Measurements from ENCODE around the gene PKNOX2. TPM values are rescaled to one million over a fixed set of nuclear protein-coding genes. Genes with fewer than 3 reads are reported as not detected.

PKNOX2 gene
- total and polyA plus RNA-seq, 9 of the 15 experiments (the other 6 are each of a cell fraction or from before 2014, with no cell fraction given) = not detected

DNA sequence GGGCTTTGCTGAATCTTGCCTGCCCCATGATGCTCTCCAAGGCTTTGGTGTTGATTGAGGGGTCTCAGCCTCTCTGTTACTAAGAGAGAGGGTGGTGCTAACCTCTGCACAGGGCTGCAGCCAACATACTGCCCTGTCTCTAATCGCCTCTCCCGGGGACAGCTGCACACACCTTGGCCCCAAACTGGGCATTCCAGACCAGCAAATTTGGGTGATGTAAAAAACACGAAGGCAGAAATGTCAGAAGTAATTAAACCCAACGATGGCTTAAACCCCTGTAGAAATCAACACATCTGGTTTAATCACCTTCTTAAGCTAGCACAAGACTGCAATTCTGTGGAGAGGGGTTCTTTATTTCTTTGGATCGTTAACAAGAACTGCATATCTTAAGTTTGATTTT, 215.0 kb downstream of the PKNOX2 start:
- Histone ChIP-seq H2AFZ (ENCODE audit: low read depth, low read length) (no peak overlapping the region), H3K36me3 (ENCODE audit: control insufficient read depth, insufficient read depth, low read length) (no peaks in the 10 kb centered on the region), H3K27ac (ENCODE audit: extremely low read depth, low read depth, low read length) (no peak overlapping the region), H3K4me2 (ENCODE audit: insufficient read depth, low read length) (no peak overlapping the region), H3K4me1 (replicated peaks in 1 of 2; ENCODE audit: control insufficient read depth in 2 of 2, insufficient read depth in 2 of 2, low read length in 2 of 2) (no peaks in the 10 kb centered on the region), H3K27me3 (ENCODE audit: control insufficient read depth in 2 of 2, insufficient read depth in 2 of 2, low read length in 2 of 2) (peaks cover 52 to 79% of the 10 kb centered on the region in 2 experiments), H3K9ac (ENCODE audit: insufficient read depth in 1 of 2, low read depth in 2 of 2, low read length in 2 of 2) (no peak overlapping the region), H4K20me1 (replicated peaks; ENCODE audit: control insufficient read depth, insufficient read depth, low read length) (no peaks in the 10 kb centered on the region), H3K9me3 (replicated peaks; ENCODE audit: control insufficient read depth, insufficient read depth, low read depth, low read length) (no peaks in the 10 kb centered on the region), H3K9me1 (ENCODE audit: control insufficient read depth, insufficient read depth, low read length) (no peaks in the 10 kb centered on the region), H3K79me2 (ENCODE audit: control insufficient read depth, insufficient read depth, low read length) (no peaks in the 10 kb centered on the region), H3K4me3 (no peak overlapping the region)
- WGBS (ENCODE audit: insufficient coverage, low coverage, missing lambda C conversion rate) = 0% methylated on average over 5 of the region's 5 CpGs
- DNase-seq (ENCODE audit: extremely low read depth in 1 of 4, low spot score in 3 of 4) (no peak), ATAC-seq (no peak), FAIRE-seq (no peak)
- no peak for TF ChIP-seq RNF2 (IDR thresholded peaks at IDR 0.05)
- TF ChIP-seq HCFC1 (IDR thresholded peaks at IDR 0.05; ENCODE audit: low read depth, low read length) = no peak
- no peak for TF ChIP-seq CC2D1A (IDR thresholded peaks at IDR 0.05)
- TF ChIP-seq TAF15 (IDR thresholded peaks at IDR 0.05; ENCODE audit: low read depth, low read length) = no peak
- no peak for TF ChIP-seq HDAC8 (tag; IDR thresholded peaks at IDR 0.05)
- no peak for TF ChIP-seq ETV5 (CRISPR knock-in tag; IDR thresholded peaks at IDR 0.05; ENCODE audit: low read depth)
- TF ChIP-seq, protein P1, sequence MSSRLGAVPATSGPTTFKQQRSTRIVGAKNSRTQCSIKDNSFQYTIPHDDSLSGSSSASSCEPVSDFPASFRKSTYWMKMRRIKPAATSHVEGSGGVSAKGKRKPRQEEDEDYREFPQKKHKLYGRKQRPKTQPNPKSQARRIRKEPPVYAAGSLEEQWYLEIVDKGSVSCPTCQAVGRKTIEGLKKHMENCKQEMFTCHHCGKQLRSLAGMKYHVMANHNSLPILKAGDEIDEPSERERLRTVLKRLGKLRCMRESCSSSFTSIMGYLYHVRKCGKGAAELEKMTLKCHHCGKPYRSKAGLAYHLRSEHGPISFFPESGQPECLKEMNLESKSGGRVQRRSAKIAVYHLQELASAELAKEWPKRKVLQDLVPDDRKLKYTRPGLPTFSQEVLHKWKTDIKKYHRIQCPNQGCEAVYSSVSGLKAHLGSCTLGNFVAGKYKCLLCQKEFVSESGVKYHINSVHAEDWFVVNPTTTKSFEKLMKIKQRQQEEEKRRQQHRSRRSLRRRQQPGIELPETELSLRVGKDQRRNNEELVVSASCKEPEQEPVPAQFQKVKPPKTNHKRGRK (tag; IDR thresholded peaks at IDR 0.05) = no peak
- TF ChIP-seq MCM3 (IDR thresholded peaks at IDR 0.05) = no peak
- no peak for TF ChIP-seq NBN (IDR thresholded peaks at IDR 0.05; ENCODE audit: low read depth)
- no peak for TF ChIP-seq HDAC3 (IDR thresholded peaks at IDR 0.05; ENCODE audit: borderline replicate concordance, partially characterized antibody)
- TF ChIP-seq FOSL1 (tag; conservative IDR thresholded peaks at IDR 0.05) = no peak
- no peak for TF ChIP-seq CAMTA2 (CRISPR knock-in tag; conservative IDR thresholded peaks at IDR 0.05)
- TF ChIP-seq MTA1 (IDR thresholded peaks at IDR 0.05; ENCODE audit: borderline replicate concordance) = no peak
- POLR2A ChIA-PET = no interaction called here
- intact Hi-C loops (cut with micrococcal nuclease) (no loop called here), in situ Hi-C loops (cut with MboI) (no loop called here)
- no TSS peak for BruUV-seq (replicated peaks)
- CTCF ChIA-PET (ENCODE audit: low intra/inter-chr PET ratio) = no interaction called here
